Activated B cell treated with CpG ODN at 0.5 μM for 24 hours (primary cell): ENCODE data around the gene ALKBH2. TPM values are rescaled to one million over a fixed set of nuclear protein-coding genes. Genes with fewer than 3 reads are reported as not detected.

Source experiments
- ATAC-seq: fragments of 200-7000 bp; cut with Tn5 transposase; one replicate; pipeline ENCODE4 v1.10.0; 2021; ENCODE audit warnings: low read depth, mild to moderate bottlenecking, moderate library complexity
- CTCF ChIA-PET: fragments of 350-600 bp; sonication (Branson Sonifier 250); formaldehyde crosslinking; loops from one replicate; lab custom pipeline; 2021; ENCODE audit warnings: antibody characterized with exemption; lab: Charles Lee
- POLR2A ChIA-PET: fragments of 350-600 bp; sonication (Branson Sonifier 250); formaldehyde crosslinking; loops from one replicate; lab custom pipeline; 2021; ENCODE audit warnings: antibody characterized with exemption; lab: Charles Lee
- DNase-seq: peaks from one replicate; pipeline ENCODE4 v3.0.0; 2022
- H3K27ac Mint-ChIP-seq: one replicate; pipeline ENCODE4 v1.8.0; 2020; ENCODE audit warnings: mixed read lengths
- H3K27me3 Mint-ChIP-seq: one replicate; pipeline ENCODE4 v1.8.0; 2021; ENCODE audit warnings: mixed read lengths
- H3K36me3 Mint-ChIP-seq: one replicate; pipeline ENCODE4 v1.8.0; 2021; ENCODE audit warnings: low read depth, mixed read lengths
- H3K4me1 Mint-ChIP-seq: one replicate; pipeline ENCODE4 v1.8.0; 2021; ENCODE audit warnings: mixed read lengths
- H3K4me3 Mint-ChIP-seq: one replicate; pipeline ENCODE4 v1.8.0; 2020; ENCODE audit warnings: mild to moderate bottlenecking, mixed read lengths
- H3K9me3 Mint-ChIP-seq: one replicate; pipeline ENCODE4 v1.8.0; 2020; ENCODE audit warnings: mixed read lengths
- intact Hi-C: fragments of 100-400 bp; cut with micrococcal nuclease; formaldehyde crosslinking; loops from one replicate; pipeline ENCODE4 v1.15.1; 2024
- total RNA-seq: library from RNA; stranded (reverse); gene quantifications from 2 replicates; pipeline ENCODE4 v1.2.3, GENCODE V29; 2022
- TF ChIP-seq, protein P1 (sequence below): fragments of 200-600 bp; IDR thresholded peaks from one replicate; pipeline ENCODE4 v1.8.0; 2022; ENCODE audit warnings: antibody characterized with exemption, mild to moderate bottlenecking

Gene ALKBH2
- total RNA-seq: 21.3 and 24.1 TPM in 2 replicates

DNA sequence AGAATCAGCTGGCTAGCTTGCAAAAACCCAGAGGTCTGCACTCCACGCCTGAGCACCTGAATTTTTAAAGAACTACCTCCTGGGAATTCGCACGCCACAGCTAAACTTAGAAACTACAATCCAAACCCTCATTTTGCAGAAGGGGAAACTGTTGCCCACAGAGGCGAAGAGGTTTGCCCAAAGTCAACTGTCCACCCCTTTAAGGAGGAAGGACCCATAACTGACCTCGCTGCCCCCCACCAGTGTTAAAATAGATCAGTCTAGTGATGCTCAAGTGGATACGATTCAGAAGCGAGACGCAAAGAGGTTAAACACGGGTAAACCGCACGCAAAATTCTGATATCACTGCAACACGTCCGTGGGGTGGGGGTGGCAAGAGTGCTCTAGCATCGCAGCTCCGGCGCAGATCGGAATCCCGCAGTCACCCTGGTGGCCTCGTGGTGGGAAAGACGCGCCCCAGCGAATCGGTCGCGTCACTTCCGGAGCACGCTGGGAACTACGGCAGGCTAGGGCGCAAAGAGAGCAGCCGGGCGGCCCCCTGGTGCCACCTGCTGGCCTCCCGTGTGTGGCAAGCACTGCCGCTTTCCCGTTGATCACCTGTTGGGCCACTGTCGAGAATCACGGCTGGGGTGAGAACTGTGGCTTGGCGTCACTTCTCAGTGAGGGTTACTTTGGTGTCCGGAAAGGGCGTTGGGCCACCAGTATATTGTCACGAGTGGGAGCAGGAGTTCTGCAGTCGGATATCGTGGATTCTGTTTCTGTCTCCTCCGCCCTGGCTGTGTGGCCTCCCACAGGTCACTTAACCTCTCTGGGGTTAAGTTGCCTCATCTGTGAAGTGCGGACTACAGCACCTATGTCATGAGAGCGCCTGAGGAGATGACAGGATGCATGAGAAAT is at the start of gene ALKBH2:
Gene ALKBH2 (minus strand): TSS at position 451 of the 897 bp plus-strand sequence. CDS start 686 bp downstream, outside the sequence.
- DNase-seq: peak; percentile 90
- peak; percentile 68 for ATAC-seq
- Mint-ChIP-seq H3K9me3 (no peaks in the 10 kb centered on the region), H3K27ac (peak within 1 kb of the TSS; percentile 92), H3K36me3 (peaks cover 37% of the 10 kb centered on the region), H3K4me1 (peaks cover 33% of the 10 kb centered on the region), H3K4me3 (peak within 1 kb of the TSS; percentile 88), H3K27me3 (no peaks in the 10 kb centered on the region)
- CTCF ChIA-PET: interaction anchor here (0.8 to 2.3 kb wide), 7 partner anchors 18 to 531 kb away, joined by 4 to 7 read pairs (median 5); partner anchors contain the start of gene ISCU
- intact Hi-C loops: loop anchor here (1.0 to 10.0 kb wide), 14 partner anchors 41 to 1998 kb away; partner anchors contain the start of genes CRY1, FICD, PWP1 and USP30
- TF ChIP-seq, protein P1, sequence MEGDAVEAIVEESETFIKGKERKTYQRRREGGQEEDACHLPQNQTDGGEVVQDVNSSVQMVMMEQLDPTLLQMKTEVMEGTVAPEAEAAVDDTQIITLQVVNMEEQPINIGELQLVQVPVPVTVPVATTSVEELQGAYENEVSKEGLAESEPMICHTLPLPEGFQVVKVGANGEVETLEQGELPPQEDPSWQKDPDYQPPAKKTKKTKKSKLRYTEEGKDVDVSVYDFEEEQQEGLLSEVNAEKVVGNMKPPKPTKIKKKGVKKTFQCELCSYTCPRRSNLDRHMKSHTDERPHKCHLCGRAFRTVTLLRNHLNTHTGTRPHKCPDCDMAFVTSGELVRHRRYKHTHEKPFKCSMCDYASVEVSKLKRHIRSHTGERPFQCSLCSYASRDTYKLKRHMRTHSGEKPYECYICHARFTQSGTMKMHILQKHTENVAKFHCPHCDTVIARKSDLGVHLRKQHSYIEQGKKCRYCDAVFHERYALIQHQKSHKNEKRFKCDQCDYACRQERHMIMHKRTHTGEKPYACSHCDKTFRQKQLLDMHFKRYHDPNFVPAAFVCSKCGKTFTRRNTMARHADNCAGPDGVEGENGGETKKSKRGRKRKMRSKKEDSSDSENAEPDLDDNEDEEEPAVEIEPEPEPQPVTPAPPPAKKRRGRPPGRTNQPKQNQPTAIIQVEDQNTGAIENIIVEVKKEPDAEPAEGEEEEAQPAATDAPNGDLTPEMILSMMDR: peak; percentile 92
- POLR2A ChIA-PET: interaction anchor here (0.7 to 2.7 kb wide), 4 partner anchors 41 to 571 kb away, joined by 3 to 9 read pairs (median 6); partner anchors contain the start of genes ISCU and USP30

- intact Hi-C loops: no loop called here
- no peak overlapping the region for H3K27ac Mint-ChIP-seq
- TF ChIP-seq, protein P1: no peak
- no peak for ATAC-seq
- peaks cover 6% of the 10 kb centered on the region for H3K36me3 Mint-ChIP-seq
- H3K4me1 Mint-ChIP-seq: no peaks in the 10 kb centered on the region
- peaks cover 12% of the 10 kb centered on the region for H3K27me3 Mint-ChIP-seq
- H3K4me3 Mint-ChIP-seq: no peak overlapping the region
- CTCF ChIA-PET: no interaction called here
- no peak for DNase-seq
- H3K9me3 Mint-ChIP-seq: peaks cover 3% of the 10 kb centered on the region
- POLR2A ChIA-PET: no interaction called here
Observed at GRCh38 chr12:109140560-109140959, 47.3 kb upstream of the ALKBH2 start.

DNA sequence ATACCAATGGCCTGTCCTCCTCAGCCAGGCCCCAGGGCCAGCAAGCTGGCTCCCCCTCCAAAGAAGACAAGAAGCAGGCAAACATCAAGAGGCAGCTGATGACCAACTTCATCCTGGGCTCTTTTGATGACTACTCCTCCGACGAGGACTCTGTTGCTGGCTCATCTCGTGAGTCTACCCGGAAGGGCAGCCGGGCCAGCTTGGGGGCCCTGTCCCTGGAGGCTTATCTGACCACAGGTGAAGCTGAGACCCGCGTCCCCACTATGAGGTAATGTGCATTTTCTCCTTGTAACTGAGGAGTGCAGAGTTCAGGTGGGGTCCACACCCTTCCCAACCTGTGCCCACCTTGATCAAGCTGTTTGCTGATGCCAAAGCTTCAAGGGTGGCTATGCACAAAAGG is 46.5 kb upstream of the ALKBH2 start:
- intact Hi-C loops: no loop called here
- no peak for ATAC-seq
- no peak overlapping the region for H3K27ac Mint-ChIP-seq
- H3K4me1 Mint-ChIP-seq: no peaks in the 10 kb centered on the region
- H3K27me3 Mint-ChIP-seq: peaks cover 12% of the 10 kb centered on the region
- CTCF ChIA-PET: no interaction called here
- peaks cover 6% of the 10 kb centered on the region for H3K36me3 Mint-ChIP-seq
- POLR2A ChIA-PET: no interaction called here
- H3K9me3 Mint-ChIP-seq: peaks cover 3% of the 10 kb centered on the region
- TF ChIP-seq, protein P1: no peak
- no peak overlapping the region for H3K4me3 Mint-ChIP-seq
- DNase-seq: no peak

- H3K27ac Mint-ChIP-seq: peak overlapping the region; percentile 6
- ChIA-PET CTCF (no interaction called here), POLR2A (no interaction called here)
- H3K4me1 Mint-ChIP-seq: no peaks in the 10 kb centered on the region
- peaks cover 6% of the 10 kb centered on the region for H3K36me3 Mint-ChIP-seq
- H3K4me3 Mint-ChIP-seq: no peak overlapping the region
- ATAC-seq: no peak
- H3K27me3 Mint-ChIP-seq: peaks cover 12% of the 10 kb centered on the region
- H3K9me3 Mint-ChIP-seq: peaks cover 3% of the 10 kb centered on the region
- DNase-seq: no peak
- TF ChIP-seq, protein P1: no peak
- intact Hi-C loops: no loop called here
Observed at GRCh38 chr12:109139360-109139759, 46.1 kb upstream of the ALKBH2 start.

GRCh38 chr12:109137055-109137454 is 43.8 kb upstream of the ALKBH2 start:
- TF ChIP-seq, protein P1: no peak
- DNase-seq (no peak), ATAC-seq (no peak)
- Mint-ChIP-seq H3K4me1 (no peaks in the 10 kb centered on the region), H3K27me3 (peaks cover 10% of the 10 kb centered on the region), H3K9me3 (peaks cover 3% of the 10 kb centered on the region), H3K4me3 (no peak overlapping the region), H3K36me3 (peaks cover 6% of the 10 kb centered on the region), H3K27ac (no peak overlapping the region)
- intact Hi-C loops: no loop called here
- CTCF ChIA-PET: no interaction called here
- POLR2A ChIA-PET: no interaction called here
